HG03342 (cell line): ENCODE data around the gene ATP10D.

Source experiments
- ATAC-seq: cut with Tn5 transposase; IDR thresholded peaks from one replicate; pipeline ENCODE4 v1.9.1; 2021; ENCODE audit warnings: mild to moderate bottlenecking, moderate library complexity; ENCODE audit not compliant: unreplicated experiment

ATP10D gene

GRCh38 chr4:47577779-47578553 is 92.9 kb downstream of the ATP10D start:
- no peak for ATAC-seq

GRCh38 chr4:47579235-47579634 is 94.2 kb downstream of the ATP10D start:
- ATAC-seq = no peak

GRCh38 chr4:47590325-47590724 is 105.2 kb downstream of the ATP10D start:
- ATAC-seq = no peak

GRCh38 chr4:47597696-47598095 is 112.6 kb downstream of the ATP10D start:
- no peak for ATAC-seq

GRCh38 chr4:47598320-47598719 is 113.2 kb downstream of the ATP10D start:
- ATAC-seq = no peak

GRCh38 chr4:47598896-47599295 is 113.8 kb downstream of the ATP10D start:
- ATAC-seq = no peak

- ATAC-seq = no peak
Measured at GRCh38 chr4:47606482-47606881, 121.4 kb downstream of the ATP10D start.

- ATAC-seq = no peak
Measured at GRCh38 chr4:47612116-47613023, 127.3 kb downstream of the ATP10D start.

GRCh38 chr4:47615385-47615784 is 130.3 kb downstream of the ATP10D start:
- ATAC-seq = no peak

- ATAC-seq = peak; percentile 81
Measured at GRCh38 chr4:47617607-47618006, 132.5 kb downstream of the ATP10D start.

GRCh38 chr4:47619691-47620090 is 134.6 kb downstream of the ATP10D start:
- ATAC-seq = no peak

GRCh38 chr4:47621181-47621580 is 136.1 kb downstream of the ATP10D start:
- no peak for ATAC-seq

GRCh38 chr4:47624031-47624441 is 139.0 kb downstream of the ATP10D start:
- no peak for ATAC-seq

GRCh38 chr4:47631161-47631560 is 146.1 kb downstream of the ATP10D start:
- ATAC-seq = no peak

GRCh38 chr4:47639531-47639930 is 154.5 kb downstream of the ATP10D start:
- no peak for ATAC-seq

- ATAC-seq = no peak
Measured at GRCh38 chr4:47640911-47641310, 155.8 kb downstream of the ATP10D start.

GRCh38 chr4:47641755-47642154 is 156.7 kb downstream of the ATP10D start:
- no peak for ATAC-seq

- ATAC-seq = no peak
Measured at GRCh38 chr4:47642191-47642830, 157.2 kb downstream of the ATP10D start.
